Activated CD8-positive, alpha-beta memory T cell treated with anti-CD3 and anti-CD28 coated beads, Interleukin-2, amount 50 U/mL, for 1 hour (primary cell): ENCODE measurements around the gene SDHC.
"Not testable (repeated sequence)": the region's sequence is repeated elsewhere in the genome, so short reads cannot be mapped to it uniquely, and the experiment has no call there.

ENCODE experiments used
- DNase-seq: peaks from one replicate; pipeline ENCODE4 v3.0.0-alpha.2; 2020; ENCODE audit errors: extremely low read depth

SDHC gene

DNA sequence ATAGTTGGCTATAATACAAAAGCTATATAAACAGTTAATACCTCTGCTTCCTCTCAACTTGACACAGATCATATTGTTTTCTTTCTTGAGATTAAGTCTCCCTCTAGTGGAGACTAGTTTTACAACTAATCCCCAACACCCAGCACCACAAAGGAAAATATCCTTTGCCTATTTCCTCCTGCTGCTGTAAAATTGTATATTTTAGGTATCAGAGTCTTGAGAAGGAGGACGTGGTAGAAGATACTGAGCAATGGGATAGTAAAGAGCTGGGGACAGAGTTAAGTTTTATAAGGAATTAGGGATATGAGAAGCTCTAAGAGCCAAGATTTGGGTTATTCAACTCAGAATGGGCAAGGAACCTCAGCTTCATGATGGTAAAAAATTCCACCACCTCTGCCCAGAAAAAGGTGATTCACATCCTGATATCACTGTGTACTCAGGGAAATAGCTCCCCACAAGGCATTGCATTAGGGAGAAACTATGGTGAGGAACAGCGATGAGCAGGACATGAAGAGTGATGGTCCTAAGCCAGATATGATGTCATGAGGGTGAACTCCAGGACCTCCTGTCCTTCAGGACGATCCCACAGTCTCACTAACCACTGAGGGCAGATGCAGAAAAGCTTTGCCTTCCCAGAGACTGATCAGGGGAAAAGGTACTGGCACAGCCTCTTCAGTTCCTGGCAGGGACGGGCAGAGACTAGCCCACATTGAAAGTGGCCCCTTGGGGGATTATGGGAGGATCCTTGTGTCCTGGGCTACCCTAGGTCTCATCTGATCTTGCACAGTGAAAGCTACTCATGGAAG, 68.2 kb downstream of the SDHC start:
- DNase-seq = no peak

DNA sequence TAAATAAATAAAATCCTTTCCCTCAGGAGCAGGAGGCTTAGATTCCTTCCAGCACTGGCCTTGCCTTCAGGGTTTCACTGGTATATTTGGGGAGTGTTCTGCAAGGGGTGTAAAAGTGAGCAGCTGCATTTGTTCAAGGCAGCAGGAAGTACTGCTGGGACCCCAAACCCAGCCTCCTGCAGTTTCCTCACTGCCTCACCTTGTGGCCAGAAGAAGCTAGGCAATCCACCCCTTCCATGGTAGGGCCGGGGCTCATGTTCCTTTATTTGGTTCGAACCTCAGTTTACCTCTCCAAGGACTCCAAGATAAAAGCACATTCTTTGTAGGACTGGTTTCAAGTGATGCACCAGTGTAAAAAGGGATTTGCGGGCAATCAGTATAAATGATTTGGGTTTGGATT, 74.5 kb downstream of the SDHC start:
- DNase-seq = no peak

DNA sequence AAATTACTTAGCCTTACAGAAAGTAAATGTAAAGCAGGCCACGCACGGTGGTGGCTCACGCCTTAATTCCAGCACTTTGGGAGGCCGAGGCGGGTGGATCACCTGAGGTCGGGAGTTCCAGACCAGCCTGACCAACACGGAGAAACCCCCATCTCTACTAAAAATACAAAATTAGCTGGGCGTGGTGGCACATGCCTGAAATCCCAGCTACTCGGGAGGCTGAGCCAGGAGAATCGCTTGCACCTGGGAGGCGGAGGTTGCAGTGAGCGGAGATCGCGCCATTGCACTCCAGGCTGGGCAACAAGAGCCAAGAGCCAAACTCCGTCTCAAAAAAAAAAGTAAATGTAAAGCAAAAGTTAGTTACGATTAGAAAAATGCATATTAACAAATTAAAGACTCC, 75.0 kb downstream of the SDHC start:
- DNase-seq = not testable (repeated sequence)

DNA sequence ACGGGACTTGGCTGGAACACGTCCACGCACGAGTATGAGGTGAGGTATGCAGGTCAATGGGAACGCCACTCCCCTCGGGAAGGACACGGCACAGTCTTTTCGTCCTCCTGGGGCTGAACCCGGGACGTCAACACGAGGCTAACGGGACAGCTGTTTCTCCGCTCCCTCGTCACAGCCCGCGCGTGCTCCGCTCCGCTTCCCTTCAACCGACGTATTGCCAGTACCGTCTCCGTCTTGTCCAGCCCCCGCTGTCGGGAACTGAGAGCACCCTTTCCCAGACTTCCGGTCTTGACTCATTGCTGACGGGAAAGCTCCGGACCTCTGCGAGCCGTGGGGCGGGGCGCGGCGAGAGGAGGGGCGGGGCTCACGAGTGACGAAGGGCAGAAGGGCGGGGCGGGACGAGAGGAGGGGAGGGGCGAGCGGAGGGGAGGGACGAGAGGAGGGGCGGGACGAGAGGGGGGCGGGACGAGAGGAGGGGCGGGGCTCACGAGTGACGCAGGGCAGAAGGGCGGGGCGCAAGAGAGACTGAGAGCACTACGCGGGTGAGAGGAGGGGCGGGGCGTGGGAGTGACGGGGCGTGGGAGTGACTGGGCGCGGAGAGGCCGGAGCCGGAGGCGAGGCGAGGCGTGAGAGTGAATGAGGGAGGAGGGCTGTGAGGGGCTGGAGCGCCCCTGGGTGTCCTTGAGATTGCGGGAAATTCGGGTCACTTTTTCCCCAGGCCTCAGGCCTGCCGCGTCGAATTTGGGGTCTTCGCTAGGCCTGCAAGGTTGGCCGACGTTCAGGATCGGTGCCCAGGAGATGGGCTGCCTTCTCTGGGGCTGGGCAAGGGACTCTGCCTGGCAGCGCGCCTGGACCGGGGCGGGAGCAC, 75.7 kb downstream of the SDHC start:
- peak; percentile 90 for DNase-seq

DNA sequence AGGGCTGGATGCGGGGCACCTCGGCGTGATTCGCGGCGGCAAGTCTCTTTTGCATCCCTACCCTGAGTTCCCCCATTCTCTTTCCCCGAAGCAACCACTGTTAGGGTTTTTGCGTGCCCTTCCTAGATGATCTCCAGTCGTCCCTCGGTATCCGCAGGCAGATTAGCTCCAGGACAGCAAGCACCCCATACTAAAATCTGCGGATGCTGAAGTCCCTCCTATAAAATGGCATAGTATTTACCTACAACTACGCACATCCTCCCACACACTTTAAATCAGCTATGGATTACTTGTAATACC, 76.3 kb downstream of the SDHC start:
- DNase-seq = no peak

DNA sequence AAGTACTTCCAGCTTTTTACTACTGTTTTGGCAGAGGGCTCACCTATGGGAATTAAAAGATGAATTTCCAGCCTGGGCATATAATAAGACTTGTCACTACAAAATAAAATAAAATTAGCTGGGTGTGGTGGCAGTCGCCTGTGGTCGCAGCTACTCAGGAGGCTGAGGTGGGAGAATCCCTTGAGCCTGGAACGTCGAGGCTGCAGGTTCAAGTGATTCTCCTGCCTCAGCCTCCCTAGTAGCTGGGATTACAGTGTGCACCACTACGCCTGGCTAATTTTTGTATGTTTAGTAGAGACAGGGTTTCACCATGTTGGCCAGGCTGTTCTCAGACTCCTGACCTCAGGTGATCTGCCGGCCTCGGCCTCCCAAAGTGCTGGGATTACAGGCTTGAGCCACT, 77.0 kb downstream of the SDHC start:
- DNase-seq = not testable (repeated sequence)

DNA sequence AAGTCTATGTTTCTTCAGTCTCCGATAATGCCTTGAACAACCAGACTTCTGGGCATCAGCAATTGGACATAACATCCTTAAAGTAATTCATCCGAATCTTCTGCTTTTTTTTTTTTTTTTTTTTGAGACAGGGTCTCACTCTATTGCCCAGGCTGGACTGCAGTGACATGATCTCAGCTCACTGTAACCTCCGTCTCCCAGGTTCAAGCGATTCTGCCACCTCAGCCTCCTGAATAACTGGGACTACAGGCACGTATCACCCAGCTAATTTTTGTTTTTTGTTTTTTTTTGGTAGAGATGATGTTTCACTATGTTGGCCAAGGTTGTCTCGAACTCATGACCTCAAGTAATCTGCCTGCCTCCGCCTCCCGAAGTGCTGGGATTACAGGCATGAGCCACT, 77.4 kb downstream of the SDHC start:
- DNase-seq = no peak

DNA sequence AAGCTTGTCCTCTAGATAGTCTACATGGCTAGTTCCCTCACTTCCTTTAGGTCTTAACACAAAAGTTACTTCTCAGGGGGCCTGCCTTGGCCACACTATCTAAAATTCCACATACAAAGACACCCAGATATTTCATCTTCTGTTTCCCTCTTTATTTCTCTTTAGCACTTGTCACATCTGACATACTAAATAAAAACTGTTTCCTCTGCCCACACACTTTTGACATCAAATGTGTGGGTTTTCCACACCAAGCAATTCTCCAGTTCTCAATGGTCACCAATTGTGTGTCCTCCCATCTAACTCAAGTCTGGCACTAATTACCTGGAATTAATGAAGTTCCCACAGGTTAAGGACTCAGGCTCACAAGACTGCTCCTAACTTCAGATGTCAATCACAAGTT, 79.0 kb downstream of the SDHC start:
- no peak for DNase-seq

DNA sequence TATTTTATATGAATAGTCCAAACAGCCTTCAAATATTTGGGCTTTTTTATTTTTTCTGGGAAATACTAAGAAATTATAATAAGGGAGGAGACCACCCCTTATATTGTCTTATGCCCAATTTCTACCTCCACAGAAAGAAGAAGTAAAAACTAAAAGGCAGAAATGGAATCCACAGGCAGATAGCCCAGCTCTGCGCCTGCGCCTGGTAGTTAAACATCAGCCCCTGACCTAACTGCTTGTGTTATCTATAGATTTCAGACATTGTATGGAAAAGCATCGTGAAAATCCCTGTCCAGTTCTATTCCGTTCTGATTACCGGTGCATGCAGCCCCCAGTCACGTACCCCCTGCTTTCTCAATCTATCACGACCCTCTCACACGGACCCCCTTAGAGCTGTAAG, 82.9 kb downstream of the SDHC start:
- not testable (repeated sequence) for DNase-seq

DNA sequence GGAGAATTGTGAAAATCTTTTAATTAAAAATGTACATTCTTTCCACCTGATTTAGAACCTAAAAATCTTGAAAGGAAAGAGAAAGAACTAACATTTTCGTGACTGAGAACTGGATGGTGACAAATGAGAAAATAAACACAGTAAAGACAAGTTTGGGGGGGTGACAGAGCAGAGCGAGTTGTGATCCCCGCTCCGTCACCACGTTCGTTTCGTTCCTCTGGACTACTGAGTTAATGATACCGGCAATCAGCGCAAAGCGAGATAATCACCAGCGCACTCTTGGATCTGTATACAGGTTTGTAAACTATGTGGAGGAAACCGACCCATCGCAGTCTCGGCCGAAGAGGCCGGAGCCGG, 84.7 kb downstream of the SDHC start:
- DNase-seq = no peak

DNA sequence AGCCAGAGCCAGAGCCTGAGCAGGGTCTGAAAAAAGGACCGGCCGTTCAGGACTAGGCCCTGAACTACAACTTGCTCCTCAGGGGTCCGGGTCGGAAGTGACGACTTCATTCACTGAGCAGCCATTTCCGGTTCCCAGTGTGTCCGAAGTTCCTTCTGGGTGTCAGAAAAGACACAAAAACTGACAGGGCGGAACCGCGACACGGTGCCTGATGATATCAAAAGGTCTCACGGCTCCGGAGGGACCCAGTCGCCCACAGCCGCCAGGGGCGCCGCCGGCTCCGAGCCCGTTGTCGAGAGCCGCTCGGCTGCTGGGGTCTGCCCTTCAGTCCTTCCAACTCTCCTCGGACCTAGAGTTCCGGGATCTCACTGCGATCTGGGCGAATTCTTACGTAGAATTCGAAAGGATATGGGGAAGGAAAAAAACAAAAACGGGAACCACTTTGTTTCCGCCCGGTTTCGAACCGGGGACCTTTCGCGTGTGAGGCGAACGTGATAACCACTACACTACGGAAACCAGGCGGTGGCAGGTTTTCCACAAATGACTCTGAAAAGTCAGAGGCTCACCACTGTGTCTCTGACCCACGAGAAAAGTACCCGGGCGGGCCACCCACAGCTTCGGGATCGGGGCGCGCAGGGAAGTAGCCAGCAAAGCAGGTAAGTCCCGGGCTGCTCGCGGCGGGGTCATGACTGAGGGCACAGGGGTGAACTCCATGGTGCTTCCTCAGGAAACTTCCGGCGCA, 85.2 kb downstream of the SDHC start:
- peak; percentile 77 for DNase-seq

DNA sequence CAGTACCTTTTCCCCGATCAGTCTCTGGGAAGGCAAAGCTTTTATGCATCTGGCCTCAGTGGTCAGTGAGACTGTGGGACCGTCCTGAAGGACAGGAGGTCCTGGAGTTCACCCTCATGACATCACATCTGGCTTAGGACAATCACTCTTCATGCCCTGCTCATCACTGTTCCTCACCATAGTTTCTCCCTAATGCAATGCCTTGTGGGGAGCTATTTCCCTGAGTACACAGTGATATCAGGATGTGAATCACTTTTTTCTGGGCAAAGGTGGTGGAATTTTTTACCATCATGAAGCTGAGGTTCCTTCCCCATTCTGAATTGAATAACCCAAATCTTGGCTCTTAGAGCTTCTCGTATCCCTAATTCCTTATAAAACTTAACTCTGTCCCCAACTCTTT, 88.3 kb downstream of the SDHC start:
- DNase-seq = no peak

DNA sequence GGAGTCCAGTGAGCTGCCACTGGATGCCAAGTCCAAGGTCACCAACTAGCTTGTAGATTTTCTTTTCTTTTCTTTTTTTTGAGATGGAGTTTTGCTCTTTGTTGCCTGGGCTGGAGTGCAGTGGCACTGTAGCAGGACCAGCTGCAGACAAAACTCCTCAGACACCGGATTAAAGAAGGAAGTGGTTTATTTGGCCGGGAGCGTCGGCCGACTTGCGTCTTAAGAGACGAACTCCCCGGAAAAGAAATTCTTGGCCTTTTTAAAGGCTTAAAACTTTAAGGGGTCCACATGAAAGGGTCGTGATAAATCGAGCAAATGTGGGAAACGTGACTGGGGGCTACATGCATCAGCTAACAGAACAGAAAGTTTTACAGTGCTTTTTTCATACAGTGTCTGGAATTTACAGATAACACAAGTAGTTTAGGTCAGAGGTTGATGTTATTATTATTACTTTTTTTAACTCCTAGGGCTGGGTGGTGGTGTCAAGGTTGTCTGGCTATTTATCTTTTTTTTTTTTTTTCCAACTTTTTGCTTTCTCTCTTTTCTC, 89.9 kb downstream of the SDHC start:
- DNase-seq = no peak

DNA sequence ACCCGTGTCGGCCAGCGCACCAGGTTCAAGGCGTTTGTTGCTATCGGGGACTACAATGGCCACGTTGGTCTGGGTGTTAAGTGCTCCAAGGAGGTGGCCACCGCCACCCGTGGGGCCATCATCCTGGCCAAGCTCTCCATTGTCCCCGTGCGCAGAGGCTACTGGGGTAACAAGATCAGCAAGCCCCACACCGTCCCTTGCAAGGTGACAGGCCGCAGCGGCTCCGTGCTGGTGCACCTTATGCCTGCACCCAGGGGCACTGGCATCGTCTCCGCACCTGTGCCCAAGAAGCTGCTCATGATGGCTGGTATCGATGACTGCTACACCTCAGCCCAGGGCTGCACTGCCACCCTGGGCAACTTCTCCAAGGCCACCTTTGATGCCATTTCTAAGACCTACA, 92.4 kb downstream of the SDHC start:
- not testable (repeated sequence) for DNase-seq

DNA sequence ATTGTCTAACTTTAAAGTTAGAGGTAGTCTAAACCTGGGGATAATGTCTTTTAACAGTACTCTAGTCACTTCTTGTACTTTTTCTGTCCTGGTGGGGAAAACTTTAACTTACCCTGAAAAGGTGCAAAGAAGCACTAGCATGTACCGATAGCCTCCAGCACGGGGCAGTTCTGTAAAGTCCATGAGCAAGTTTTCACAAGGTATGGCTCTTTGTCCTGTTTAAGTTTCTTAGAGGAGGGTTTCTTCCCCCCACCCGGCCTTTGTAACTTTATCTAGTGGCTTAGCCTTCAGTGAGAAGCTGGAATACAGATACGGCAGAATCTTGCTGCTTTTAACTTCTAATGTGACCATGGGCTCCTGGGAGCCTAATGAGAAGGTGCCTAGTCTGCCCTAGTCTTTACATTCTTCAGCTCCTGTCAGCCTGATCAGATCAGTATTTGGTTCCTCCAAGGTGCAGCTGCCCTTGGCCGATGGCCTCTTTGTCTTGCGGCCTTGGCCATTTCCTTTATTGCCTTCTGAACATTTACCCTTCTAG, 93.3 kb downstream of the SDHC start:
- no peak for DNase-seq

DNA sequence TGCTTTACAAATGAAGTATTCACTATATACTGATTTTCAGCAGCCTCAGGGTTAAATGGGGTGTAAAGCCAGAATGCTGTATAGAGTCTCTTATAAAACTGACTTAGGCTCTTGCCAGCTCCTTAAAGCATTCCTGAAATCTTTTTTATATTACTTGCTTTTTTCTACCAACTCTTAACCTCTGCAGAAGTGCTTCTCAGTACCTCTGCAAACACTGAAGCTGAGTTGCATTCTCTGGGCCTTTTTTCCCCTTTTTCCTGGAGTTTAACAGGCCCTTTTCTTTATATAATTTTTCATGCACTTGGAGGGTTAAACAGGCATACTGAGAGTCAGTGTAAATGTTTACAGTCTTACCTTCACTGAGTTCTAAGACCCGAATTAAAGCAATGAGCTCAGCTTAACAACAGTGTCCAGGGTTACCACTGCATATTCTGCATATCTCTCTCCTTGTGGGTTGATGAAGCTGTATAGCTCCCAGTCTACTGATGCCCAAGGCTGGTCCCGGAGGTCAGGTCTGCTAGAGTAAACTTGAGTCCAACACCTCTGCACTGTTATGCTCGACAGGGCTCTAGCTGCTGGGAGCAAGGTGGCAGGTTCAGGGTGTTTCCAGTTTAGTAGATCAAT, 94.4 kb downstream of the SDHC start:
- no peak for DNase-seq

DNA sequence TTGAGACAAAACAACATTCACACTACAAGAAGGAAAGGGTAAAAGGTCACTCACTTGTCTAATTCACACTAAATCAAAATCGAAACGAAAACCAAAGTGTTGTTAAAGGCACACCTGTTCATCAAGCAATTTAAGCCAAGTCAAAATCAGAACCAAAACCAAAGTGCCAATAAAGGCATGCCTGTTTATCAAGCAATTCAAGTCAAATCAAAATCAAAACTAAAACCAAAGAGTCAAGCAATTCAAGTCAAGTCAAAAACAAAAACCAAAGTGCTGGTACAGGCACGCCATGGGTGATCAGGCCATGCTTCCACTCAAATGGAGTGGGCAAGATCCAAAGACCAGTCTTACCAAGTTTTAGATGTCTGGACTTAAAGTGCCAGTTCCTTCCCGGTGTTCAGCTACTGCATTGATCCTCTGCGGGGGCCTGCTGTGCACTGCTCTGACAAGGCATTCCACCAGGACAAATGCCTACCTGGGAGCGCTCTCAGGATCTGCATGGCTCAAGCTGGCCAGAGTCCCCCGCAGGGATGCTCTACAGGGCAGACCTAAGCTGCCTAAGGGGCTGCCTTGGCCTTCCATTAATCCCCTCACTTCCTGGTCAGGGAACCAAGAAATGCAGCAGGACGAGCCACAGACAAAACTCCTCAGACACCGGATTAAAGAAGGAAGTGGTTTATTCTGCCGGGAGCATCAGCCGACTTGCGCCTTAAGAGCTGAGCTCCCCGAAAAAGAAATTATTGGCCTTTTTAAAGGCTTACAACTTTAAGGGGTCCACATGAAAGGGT, 95.9 kb downstream of the SDHC start:
- not testable (repeated sequence) for DNase-seq

DNA sequence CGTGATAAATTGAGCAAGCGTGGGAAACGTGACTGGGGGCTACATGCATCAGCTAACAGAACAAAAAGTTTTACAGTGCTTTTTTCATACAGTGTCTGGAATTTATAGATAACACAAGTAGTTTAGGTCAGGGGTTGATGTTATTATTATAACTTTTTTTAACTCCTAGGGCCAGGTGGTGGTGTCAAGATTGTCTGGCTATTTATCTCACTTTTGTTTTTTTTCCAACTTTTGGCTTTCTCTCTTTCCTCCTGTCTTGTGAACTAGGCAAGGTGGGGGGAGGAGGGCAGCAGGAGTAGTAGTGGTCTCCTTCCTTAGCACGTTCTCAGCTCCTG, 96.4 kb downstream of the SDHC start:
- DNase-seq = not testable (repeated sequence)
